ENCODE measurements around the gene ATP6V1A. TPM values are rescaled to one million over a fixed set of nuclear protein-coding genes. Genes with fewer than 3 reads are reported as not detected.
A peak's percentile ranks its signal among the peaks of the same experiment; 100 is the strongest.

ATP6V1A gene
- total and polyA plus RNA-seq, 2 donors (not counting 1 experiment from before 2014, with no cell fraction given), result 7.6 to 44.3 TPM

GRCh38 chr3:113753376-113753985, 6.6 kb downstream of the ATP6V1A start:
- DNase-seq (no peak), ATAC-seq (ENCODE audit: low read depth) (no peak)
- Mint-ChIP-seq H3K9me3 (ENCODE audit: insufficient read depth) (peaks cover 2% of the 10 kb centered on the region), H3K27me3 (no peaks in the 10 kb centered on the region), H3K27ac (no peak overlapping the region), H3K4me3 (no peak overlapping the region), H3K4me1 (peaks cover 39% of the 10 kb centered on the region)
- Histone ChIP-seq H3K4me3 (ENCODE audit: control extremely low read depth in 1 of 5, extremely low read depth in 1 of 5, insufficient read depth in 1 of 5, low read depth in 2 of 5, low read length in 4 of 5) (no peak overlapping the region), H2AFZ (ENCODE audit: insufficient read depth, low read depth, low read length, poor library complexity, severe bottlenecking) (no peak overlapping the region), H3K4me1 (ENCODE audit: control insufficient read depth in 2 of 2, insufficient read depth in 2 of 2, low read length in 2 of 2) (peaks cover 22 to 27% of the 10 kb centered on the region in 2 donors), H4K20me1 (ENCODE audit: control insufficient read depth, insufficient read depth, low read length, poor library complexity, severe bottlenecking) (peaks cover 6% of the 10 kb centered on the region), H3K27me3 (replicated peaks in 1 of 4; ENCODE audit: control extremely low read depth in 1 of 4, control insufficient read depth in 3 of 4, insufficient read depth in 4 of 4, low read length in 3 of 4) (no peaks in the 10 kb centered on the region), H3K4me2 (replicated peaks; ENCODE audit: low read depth, low read length, poor library complexity, severe bottlenecking) (no peak overlapping the region), H3K36me3 (replicated peaks in 1 of 2; ENCODE audit: control extremely low read depth in 1 of 2, control insufficient read depth in 1 of 2, extremely low read depth in 1 of 2, insufficient read depth in 2 of 2, low read length in 1 of 2) (no peaks in the 10 kb centered on the region), H3K9me3 (ENCODE audit: control extremely low read depth in 1 of 3, control insufficient read depth in 2 of 3, insufficient read depth in 1 of 3, low read length in 2 of 3) (peaks cover 0 to 4% (median 1%) of the 10 kb centered on the region in 3 donors), H3K9ac (ENCODE audit: low read length) (no peak overlapping the region), H3K27ac (ENCODE audit: low read length in 2 of 2) (peak overlapping the region in 1 of 2 donors; percentile 74), H3K79me2 (ENCODE audit: control insufficient read depth, insufficient read depth, low read length) (peaks cover 78% of the 10 kb centered on the region)
- CTCF ChIA-PET, result interaction anchor here (0.7 kb wide), 1 partner anchor 526 kb away, joined by 4 read pairs; no protein-coding TSS in a partner anchor
- intact Hi-C loops (cut with micrococcal nuclease), result no loop called here
- TF ChIP-seq CTCF (IDR thresholded peaks at IDR 0.05), result no peak
- TF ChIP-seq EZH2 (IDR thresholded peaks at IDR 0.05; ENCODE audit: borderline replicate concordance, insufficient read depth, low read depth, low read length, poor library complexity, severe bottlenecking), result no peak
- POLR2A ChIA-PET, result interaction anchor here (0.7 kb wide), 1 partner anchor 222 kb away, joined by 3 read pairs; no protein-coding TSS in a partner anchor
- WGBS (ENCODE audit: insufficient coverage), result 100% methylated on average over 2 of the region's 4 CpGs

- intact Hi-C loops (cut with micrococcal nuclease), result no loop called here
- POLR2A ChIA-PET, result no interaction called here
- peaks cover 74% of the 10 kb centered on the region for H3K79me2 ChIP-seq (ENCODE audit: control insufficient read depth, insufficient read depth, low read length)
Observed at GRCh38 chr3:113754494-113755159, 7.8 kb downstream of the ATP6V1A start.

More at GRCh38 chr3:113754494-113755159, 7.8 kb downstream of the ATP6V1A start:
- Mint-ChIP-seq H3K4me1 (peaks cover 29% of the 10 kb centered on the region), H3K9me3 (ENCODE audit: insufficient read depth) (peaks cover 2% of the 10 kb centered on the region), H3K4me3 (peak overlapping the region; percentile 46), H3K27ac (peak overlapping the region; percentile 76), H3K27me3 (no peaks in the 10 kb centered on the region)
- Histone ChIP-seq H3K4me1 (ENCODE audit: control insufficient read depth in 2 of 2, insufficient read depth in 2 of 2, low read length in 2 of 2) (peaks cover 12 to 16% of the 10 kb centered on the region in 2 donors), H4K20me1 (ENCODE audit: control insufficient read depth, insufficient read depth, low read length, poor library complexity, severe bottlenecking) (peaks cover 6% of the 10 kb centered on the region), H3K4me2 (replicated peaks; ENCODE audit: low read depth, low read length, poor library complexity, severe bottlenecking) (peak overlapping the region; percentile 45), H3K9ac (ENCODE audit: low read length) (no peak overlapping the region), H3K36me3 (replicated peaks in 1 of 2; ENCODE audit: control extremely low read depth in 1 of 2, control insufficient read depth in 1 of 2, extremely low read depth in 1 of 2, insufficient read depth in 2 of 2, low read length in 1 of 2) (no peaks in the 10 kb centered on the region), H3K27ac (ENCODE audit: low read length in 2 of 2) (peak overlapping the region; percentile 34 to 74), H2AFZ (ENCODE audit: insufficient read depth, low read depth, low read length, poor library complexity, severe bottlenecking) (no peak overlapping the region), H3K9me3 (ENCODE audit: control extremely low read depth in 1 of 3, control insufficient read depth in 2 of 3, insufficient read depth in 1 of 3, low read length in 2 of 3) (peaks cover 0 to 8% (median 3%) of the 10 kb centered on the region in 3 donors), H3K4me3 (ENCODE audit: control extremely low read depth in 1 of 5, extremely low read depth in 1 of 5, insufficient read depth in 1 of 5, low read depth in 2 of 5, low read length in 4 of 5) (peak overlapping the region in 1 of 5 experiments; percentile 9), H3K27me3 (replicated peaks in 1 of 4; ENCODE audit: control extremely low read depth in 1 of 4, control insufficient read depth in 3 of 4, insufficient read depth in 4 of 4, low read length in 3 of 4) (no peaks in the 10 kb centered on the region)
- WGBS (ENCODE audit: insufficient coverage), result no CpG with 5 or more reads among the region's 5 CpGs
- no peak for TF ChIP-seq CTCF (IDR thresholded peaks at IDR 0.05)
- DNase-seq, result peak; percentile 77
- ATAC-seq (ENCODE audit: low read depth), result peak; percentile 77
- CTCF ChIA-PET, result interaction anchor here (1.7 kb wide), 1 partner anchor 9 kb away, joined by 9 read pairs; the partner anchor contains the start of gene NAA50
